HepG2 (cell line): ENCODE data around the gene OS9. TPM values are rescaled to one million over a fixed set of nuclear protein-coding genes. Genes with fewer than 3 reads are reported as not detected.

Source experiments
- CSRNP1 ChIP-seq: sonication (generic); formaldehyde crosslinking; IDR thresholded peaks from 2 replicates; pipeline ENCODE4 v1.8.1; 2023; ENCODE audit warnings: mild to moderate bottlenecking, missing genetic modification reagents
- DPF2 ChIP-seq: sonication (generic); formaldehyde crosslinking; IDR thresholded peaks from 2 replicates; pipeline ENCODE4 v1.4.0; 2020; ENCODE audit warnings: mild to moderate bottlenecking, low read depth, missing genetic modification reagents, borderline replicate concordance
- FOXK2 ChIP-seq: fragments of 450-650 bp; IDR thresholded peaks from 2 replicates; pipeline ENCODE4 v1.6.1; 2016
- HDAC6 ChIP-seq: fragments of 200-600 bp; sonication (generic); IDR thresholded peaks from 2 replicates; pipeline ENCODE4 v1.7.0; 2017; ENCODE audit warnings: mild to moderate bottlenecking, antibody characterized with exemption, low read length, low read depth
- MIXL1 ChIP-seq: IDR thresholded peaks from 2 replicates; pipeline ENCODE4 v1.6.1; 2016
- NCOR1 ChIP-seq: fragments of 200-600 bp; sonication (generic); IDR thresholded peaks from 2 replicates; pipeline ENCODE4 v1.7.0; 2017; ENCODE audit warnings: antibody characterized with exemption, low read length, borderline replicate concordance
- SPEN ChIP-seq: sonication (generic); formaldehyde crosslinking; IDR thresholded peaks from 2 replicates; pipeline ENCODE4 v1.5.1; 2020; ENCODE audit warnings: low read depth, mild to moderate bottlenecking, missing genetic modification reagents
- TOE1 ChIP-seq: sonication (generic); formaldehyde crosslinking; IDR thresholded peaks from 2 replicates; pipeline ENCODE4 v1.4.0; 2020; ENCODE audit warnings: mild to moderate bottlenecking, missing genetic modification reagents
- ZBTB39 ChIP-seq: sonication (generic); formaldehyde crosslinking; IDR thresholded peaks from 2 replicates; pipeline ENCODE4 v1.5.0; 2020; ENCODE audit warnings: missing genetic modification reagents
- ZBTB8A ChIP-seq: sonication (generic); formaldehyde crosslinking; IDR thresholded peaks from 2 replicates; pipeline ENCODE4 v1.4.0; 2020; ENCODE audit warnings: mild to moderate bottlenecking, low read depth, missing genetic modification reagents, borderline replicate concordance
- ZMYM4 ChIP-seq: sonication (generic); formaldehyde crosslinking; IDR thresholded peaks from 2 replicates; pipeline ENCODE4 v1.8.1; 2023; ENCODE audit warnings: mild to moderate bottlenecking, missing genetic modification reagents
- ZNF234 ChIP-seq: sonication (generic); formaldehyde crosslinking; conservative IDR thresholded peaks from 2 replicates; pipeline ENCODE4 v1.5.1; 2020; ENCODE audit warnings: mild to moderate bottlenecking, missing genetic modification reagents
- ZNF318 ChIP-seq: sonication (generic); formaldehyde crosslinking; IDR thresholded peaks from 2 replicates; pipeline ENCODE4 v1.4.0; 2020; ENCODE audit warnings: mild to moderate bottlenecking, missing genetic modification reagents
- ZNF460 ChIP-seq: sonication (generic); formaldehyde crosslinking; IDR thresholded peaks from 2 replicates; pipeline ENCODE4 v1.5.1; 2020; ENCODE audit warnings: missing genetic modification reagents, mild to moderate bottlenecking, borderline replicate concordance
- ZUFSP ChIP-seq: sonication (generic); formaldehyde crosslinking; IDR thresholded peaks from 2 replicates; pipeline ENCODE4 v1.9.0; 2021; ENCODE audit warnings: missing genetic modification reagents, mild to moderate bottlenecking, borderline replicate concordance
- polyA plus RNA-seq, 8 experiments: library from polyadenylated mRNA; depleted of rRNA in 3 of 8; stranded (reverse) in 7 of 8; unstranded in 1 of 8; fragments of >200 nt; fragmentation: Illumina TruSeq in 4 of 8; extraction: Trizol in 4 of 8; gene quantifications; 2 replicates each; pipeline versions ENCODE4 v1.2.1 to v1.2.3, GENCODE V29; 2011 to 2016; ENCODE audit warnings: low read depth in 4 of 8, missing spikeins in 1 of 8, mixed read lengths in 1 of 8; ENCODE audit not compliant: insufficient read depth in 1 of 8
- total RNA-seq, 5 experiments: library from RNA; depleted of rRNA; stranded (reverse); fragments of >200 nt; fragmentation: Illumina TruSeq; extraction: Trizol; gene quantifications; 2 replicates each; pipeline ENCODE4 v1.2.3, GENCODE V29; 2016; ENCODE audit warnings: low read depth in 1 of 5

OS9 gene
- total and polyA plus RNA-seq, 2 of the 13 experiments (the other 11 are each of a cell fraction or from before 2014, with no cell fraction given), result 156 to 206 TPM

- TF ChIP-seq ZNF318 (CRISPR knock-in tag) (no peak), HDAC6 (no peak), FOXK2 (peak; percentile 74), ZBTB39 (CRISPR knock-in tag) (no peak), ZNF460 (CRISPR knock-in tag) (no peak), ZMYM4 (peak; percentile 91), SPEN (CRISPR knock-in tag) (peak; percentile 23; the same call in 1 of the 2 replicates), CSRNP1 (peak; percentile 56; the same call in 1 of the 2 replicates), DPF2 (no peak), ZNF234 (no peak), NCOR1 (0 out of 2 replicates have a peak, but pooled peaks have one; percentile 20), ZBTB8A (no peak), ZUFSP (no peak), TOE1 (no peak), MIXL1 (CRISPR knock-in tag) (no peak)
These were observed at the start of gene OS9 (continued) for GRCh38 chr12:57693659-57694458.
